Stimulated activated CD4-positive, alpha-beta T cell treated with anti-CD3 and anti-CD28 coated beads, Interleukin-15, amount 100 ng/mL, for 24 hours (primary cell): ENCODE results near the gene INSYN2B.
"Not testable (repeated sequence)": the region's sequence is repeated elsewhere in the genome, so short reads cannot be mapped to it uniquely, and the experiment has no call there.

Experiments
- DNase-seq: peaks from one replicate; pipeline ENCODE4 v3.0.0-alpha.2; 2020

Gene INSYN2B

GRCh38 chr5:169840405-169840804 lies 139.9 kb downstream of the INSYN2B start:
- DNase-seq, result no peak

GRCh38 chr5:169838688-169839087 lies 141.6 kb downstream of the INSYN2B start:
- no peak for DNase-seq

- DNase-seq, result no peak
These were observed 142.6 kb downstream of the INSYN2B start for GRCh38 chr5:169837686-169838085.

- DNase-seq, result no peak
These were observed 143.3 kb downstream of the INSYN2B start for GRCh38 chr5:169836835-169837536.

GRCh38 chr5:169834540-169834939 lies 145.8 kb downstream of the INSYN2B start:
- DNase-seq, result not testable (repeated sequence)

GRCh38 chr5:169833681-169834292 lies 146.5 kb downstream of the INSYN2B start:
- not testable (repeated sequence) for DNase-seq

GRCh38 chr5:169832845-169833244 lies 147.4 kb downstream of the INSYN2B start:
- DNase-seq, result no peak

- no peak for DNase-seq
These were observed 148.0 kb downstream of the INSYN2B start for GRCh38 chr5:169832304-169832703.

GRCh38 chr5:169831331-169831730 lies 149.0 kb downstream of the INSYN2B start:
- no peak for DNase-seq

- no peak for DNase-seq
These were observed 151.9 kb downstream of the INSYN2B start for GRCh38 chr5:169828385-169828784.

GRCh38 chr5:169827769-169828168 lies 152.5 kb downstream of the INSYN2B start:
- DNase-seq, result no peak

- DNase-seq, result no peak
These were observed 153.7 kb downstream of the INSYN2B start for GRCh38 chr5:169826618-169827017.

- no peak for DNase-seq
These were observed 163.3 kb downstream of the INSYN2B start for GRCh38 chr5:169817031-169817430.

- no peak for DNase-seq
These were observed 165.8 kb downstream of the INSYN2B start for GRCh38 chr5:169814522-169814921.
